ENCODE results near the gene SHANK3. TPM values are rescaled to one million over a fixed set of nuclear protein-coding genes. Genes with fewer than 3 reads are reported as not detected.

SHANK3 gene
- total and polyA plus RNA-seq, 2 of the 8 experiments (the other 6 are each of a cell fraction or from before 2014, with no cell fraction given) = 1.5 to 6.0 TPM

GRCh38 chr22:50625131-50625567 lies 47.5 kb upstream of the SHANK3 start:
- no peak overlapping the region for H2BK15ac ChIP-seq (ENCODE audit: low read length)
- 79% methylated on average over 14 of the region's 14 CpGs; no CpG with 5 or more reads in 1 of the 2 experiments for WGBS, 2 experiments (ENCODE audit: extremely low coverage in 1 of 2, insufficient coverage in 1 of 2, insufficient read length in 1 of 2, insufficient replicate concordance in 2 of 2, low coverage in 1 of 2, low lambda C conversion rate in 2 of 2, missing lambda C conversion rate in 1 of 2)
- H3K27ac ChIP-seq (ENCODE audit: low read depth, low read length) = no peak overlapping the region
- H2AK5ac ChIP-seq (ENCODE audit: low read depth, low read length) = no peak overlapping the region
- H2BK5ac ChIP-seq (ENCODE audit: low read depth, low read length) = no peak overlapping the region
- no peak overlapping the region for H3K9ac ChIP-seq (replicated peaks in 1 of 4; ENCODE audit: extremely low read depth in 1 of 4, low read depth in 3 of 4, low read length in 3 of 4)
- H3K4ac ChIP-seq (replicated peaks; ENCODE audit: insufficient read length, low read depth, low read length) = no peak overlapping the region
- H3K56ac ChIP-seq (replicated peaks; ENCODE audit: insufficient read length, low read depth, low read length) = no peak overlapping the region
- peaks cover 0 to 16% (median 12%) of the 10 kb centered on the region in 4 experiments; a peak in 6 of 7 replicates for H3K4me1 ChIP-seq (replicated peaks in 1 of 4; ENCODE audit: control insufficient read depth in 3 of 4, insufficient read depth in 4 of 4, low read length in 3 of 4)
- no peak overlapping the region for H2BK120ac ChIP-seq (replicated peaks; ENCODE audit: low read depth, low read length)
- H2AFZ ChIP-seq (ENCODE audit: low read length) = no peak overlapping the region
- H4K5ac ChIP-seq (ENCODE audit: insufficient read length, low read depth, low read length) = no peak overlapping the region
- no peak overlapping the region for H3K4me2 ChIP-seq (ENCODE audit: insufficient read depth in 1 of 2, low read depth in 2 of 2, low read length in 2 of 2)
- no peaks in the 10 kb centered on the region for H3K9me3 ChIP-seq (ENCODE audit: insufficient read depth in 2 of 2, low read depth in 1 of 2, low read length in 1 of 2)
- no peak overlapping the region for H3K4me3 ChIP-seq (ENCODE audit: extremely low read depth in 1 of 4, insufficient read depth in 2 of 4, low read depth in 3 of 4, low read length in 4 of 4)
- DNase-seq (ENCODE audit: low read depth in 1 of 2, low spot score in 2 of 2) = no peak
- no peak overlapping the region for H3K14ac ChIP-seq (ENCODE audit: insufficient read length)
- ChIA-PET CTCF (ENCODE audit: partially characterized antibody) (interaction anchor here (1.4 to 15.7 kb wide), 7 partner anchors 18 to 127 kb away, joined by 4 to 281 read pairs (median 6); no protein-coding TSS in a partner anchor), POLR2A (ENCODE audit: partially characterized antibody) (no interaction called here)
- no peak overlapping the region for H2BK12ac ChIP-seq (ENCODE audit: low read depth, low read length)
- H3K18ac ChIP-seq (ENCODE audit: extremely low read depth, low read length) = no peak overlapping the region
- H3K27me3 ChIP-seq (replicated peaks in 1 of 4; ENCODE audit: control insufficient read depth in 3 of 4, extremely low read depth in 1 of 4, insufficient read depth in 3 of 4, low read length in 3 of 4) = peaks cover 0 to 10% (median 7%) of the 10 kb centered on the region in 4 experiments; a peak in 4 of 7 replicates
- FAIRE-seq = no peak
- H3K36me3 ChIP-seq (ENCODE audit: control insufficient read depth in 2 of 4, insufficient read depth in 4 of 4, low read length in 3 of 4) = no peaks in the 10 kb centered on the region
- H4K20me1 ChIP-seq (replicated peaks in 1 of 2; ENCODE audit: control insufficient read depth in 1 of 2, insufficient read depth in 2 of 2, low read length in 2 of 2) = peaks cover 0 to 12% of the 10 kb centered on the region in 2 experiments
- H3K23ac ChIP-seq (ENCODE audit: insufficient read length) = no peak overlapping the region
- H3K79me1 ChIP-seq (ENCODE audit: low read depth, low read length) = peaks cover 4% of the 10 kb centered on the region
- H2BK20ac ChIP-seq (ENCODE audit: low read length) = no peak overlapping the region
- peaks cover 13% of the 10 kb centered on the region for H3K23me2 ChIP-seq (ENCODE audit: low read depth, low read length)
- H4K91ac ChIP-seq (replicated peaks; ENCODE audit: insufficient read length, low read length) = no peak overlapping the region
- H4K8ac ChIP-seq (ENCODE audit: extremely low read depth, insufficient read depth, low read length) = no peak overlapping the region
- H3K79me2 ChIP-seq (ENCODE audit: control insufficient read depth in 1 of 2, insufficient read depth in 2 of 2, low read length in 2 of 2) = no peaks in the 10 kb centered on the region
- no peak for TF ChIP-seq HDAC6 (IDR thresholded peaks at IDR 0.05; ENCODE audit: low read depth, low read length)
- TF ChIP-seq SP2 (IDR thresholded peaks at IDR 0.05; ENCODE audit: low read length) = no peak
- no peak for TF ChIP-seq ASH2L (IDR thresholded peaks at IDR 0.05; ENCODE audit: low read length)
- TF ChIP-seq YY1 (IDR thresholded peaks at IDR 0.05; ENCODE audit: low read depth, low read length) = no peak
- TF ChIP-seq SIRT6 (IDR thresholded peaks at IDR 0.05; ENCODE audit: low read length) = no peak
- TF ChIP-seq POU5F1 (IDR thresholded peaks at IDR 0.05; ENCODE audit: low read depth, low read length) = no peak
